HCT116 (cell line): ENCODE data around the gene ZNF497.

Experiments
- RAD21 ChIP-seq: IDR thresholded peaks from 2 replicates; pipeline ENCODE4 v1.6.1; 2012; ENCODE audit warnings: low read depth, mild to moderate bottlenecking
- TF ChIP-seq, protein P1 (sequence below): IDR thresholded peaks from 2 replicates; pipeline ENCODE4 v1.6.1; 2012
- TF ChIP-seq, protein P2 (sequence below), 3 experiments: fragments of 200-600 bp in 1 of 3; sonication (generic) in 1 of 3; IDR thresholded peaks in 2 of 3; conservative IDR thresholded peaks in 1 of 3; 2 replicates each; pipeline ENCODE4 v1.5.1; 2012 to 2017; ENCODE audit warnings: low read depth in 2 of 3, low read length in 2 of 3, antibody characterized with exemption in 1 of 3, borderline replicate concordance in 1 of 3, control low read depth in 1 of 3, mild to moderate bottlenecking in 1 of 3, mixed read lengths in 1 of 3, mixed run types in 1 of 3, moderate library complexity in 1 of 3; ENCODE audit not compliant: insufficient read depth in 1 of 3

DNA sequence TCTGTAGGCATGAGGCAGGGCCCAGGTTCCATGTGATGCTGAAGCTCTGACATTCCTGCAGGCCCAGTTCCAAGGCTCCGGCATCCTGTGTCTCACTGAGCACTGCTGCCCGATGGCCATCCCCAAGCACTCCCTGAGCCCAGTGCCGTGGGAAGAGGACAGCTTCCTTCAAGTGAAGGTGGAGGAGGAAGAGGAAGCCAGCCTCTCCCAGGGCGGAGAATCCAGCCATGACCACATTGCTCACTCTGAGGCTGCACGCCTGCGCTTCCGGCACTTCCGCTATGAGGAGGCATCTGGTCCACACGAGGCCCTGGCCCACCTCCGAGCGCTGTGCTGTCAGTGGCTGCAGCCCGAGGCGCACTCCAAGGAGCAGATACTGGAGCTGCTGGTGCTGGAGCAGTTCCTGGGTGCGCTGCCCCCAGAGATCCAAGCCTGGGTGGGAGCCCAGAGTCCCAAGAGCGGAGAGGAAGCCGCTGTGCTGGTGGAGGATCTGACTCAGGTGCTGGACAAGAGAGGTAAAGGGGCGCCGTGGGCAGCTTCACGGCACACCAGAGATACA, 27.8 kb downstream of the ZNF497 start:
- TF ChIP-seq, protein P1, sequence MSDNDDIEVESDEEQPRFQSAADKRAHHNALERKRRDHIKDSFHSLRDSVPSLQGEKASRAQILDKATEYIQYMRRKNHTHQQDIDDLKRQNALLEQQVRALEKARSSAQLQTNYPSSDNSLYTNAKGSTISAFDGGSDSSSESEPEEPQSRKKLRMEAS: no peak
- no peak for TF ChIP-seq RAD21
- TF ChIP-seq, protein P2, sequence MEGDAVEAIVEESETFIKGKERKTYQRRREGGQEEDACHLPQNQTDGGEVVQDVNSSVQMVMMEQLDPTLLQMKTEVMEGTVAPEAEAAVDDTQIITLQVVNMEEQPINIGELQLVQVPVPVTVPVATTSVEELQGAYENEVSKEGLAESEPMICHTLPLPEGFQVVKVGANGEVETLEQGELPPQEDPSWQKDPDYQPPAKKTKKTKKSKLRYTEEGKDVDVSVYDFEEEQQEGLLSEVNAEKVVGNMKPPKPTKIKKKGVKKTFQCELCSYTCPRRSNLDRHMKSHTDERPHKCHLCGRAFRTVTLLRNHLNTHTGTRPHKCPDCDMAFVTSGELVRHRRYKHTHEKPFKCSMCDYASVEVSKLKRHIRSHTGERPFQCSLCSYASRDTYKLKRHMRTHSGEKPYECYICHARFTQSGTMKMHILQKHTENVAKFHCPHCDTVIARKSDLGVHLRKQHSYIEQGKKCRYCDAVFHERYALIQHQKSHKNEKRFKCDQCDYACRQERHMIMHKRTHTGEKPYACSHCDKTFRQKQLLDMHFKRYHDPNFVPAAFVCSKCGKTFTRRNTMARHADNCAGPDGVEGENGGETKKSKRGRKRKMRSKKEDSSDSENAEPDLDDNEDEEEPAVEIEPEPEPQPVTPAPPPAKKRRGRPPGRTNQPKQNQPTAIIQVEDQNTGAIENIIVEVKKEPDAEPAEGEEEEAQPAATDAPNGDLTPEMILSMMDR (IDR thresholded peaks at IDR 0.05 in 2 of 3, conservative IDR thresholded peaks at IDR 0.05 in 1 of 3; ENCODE audit: borderline replicate concordance in 1 of 3, insufficient read depth in 1 of 3, low read depth in 2 of 3, low read length in 2 of 3): no peak
